ENCODE data around the gene KRT36.

Gene KRT36

GRCh38 chr17:41439375-41439774 lies 50.3 kb downstream of the KRT36 start:
- no peak for DNase-seq (ENCODE audit: low read depth)

GRCh38 chr17:41437769-41438168 lies 51.9 kb downstream of the KRT36 start:
- DNase-seq (ENCODE audit: low read depth): no peak

GRCh38 chr17:41437254-41437653 lies 52.5 kb downstream of the KRT36 start:
- DNase-seq (ENCODE audit: low read depth): no peak

All from T-helper 22 cell (primary cell).